IPS-18a (cell line): ENCODE results near the gene BOC.
A peak's percentile ranks its signal among the peaks of the same experiment; 100 is the strongest.

Experiments
- H3K27ac ChIP-seq: one replicate; pipeline ENCODE4 v1.5.1; 2013; ENCODE audit warnings: low read length
- H3K27me3 ChIP-seq: one replicate; pipeline ENCODE4 v1.6.1; 2013; ENCODE audit warnings: mild to moderate bottlenecking, low read length; ENCODE audit not compliant: control insufficient read depth, insufficient read depth
- H3K36me3 ChIP-seq: one replicate; pipeline ENCODE4 v1.6.1; 2013; ENCODE audit warnings: low read depth, low read length; ENCODE audit not compliant: control insufficient read depth
- H3K4me1 ChIP-seq: one replicate; pipeline ENCODE4 v1.6.1; 2013; ENCODE audit warnings: low read depth, low read length; ENCODE audit not compliant: control insufficient read depth
- H3K4me3 ChIP-seq: one replicate; pipeline ENCODE4 v1.5.1; 2013; ENCODE audit warnings: low read length
- H3K9ac ChIP-seq: one replicate; pipeline ENCODE4 v1.6.1; 2013; ENCODE audit warnings: mild to moderate bottlenecking, low read length, moderate library complexity
- H3K9me3 ChIP-seq: one replicate; pipeline ENCODE4 v1.6.1; 2013; ENCODE audit warnings: low read depth, low read length; ENCODE audit not compliant: control insufficient read depth

Gene BOC

GRCh38 chr3:113231827-113232253 is 20.5 kb downstream of the BOC start:
- Histone ChIP-seq H3K4me1 (peaks cover 22% of the 10 kb centered on the region), H3K27ac (no peak overlapping the region), H3K4me3 (no peak overlapping the region), H3K27me3 (no peaks in the 10 kb centered on the region), H3K36me3 (no peaks in the 10 kb centered on the region), H3K9ac (no peak overlapping the region), H3K9me3 (no peaks in the 10 kb centered on the region)

- peaks cover 22% of the 10 kb centered on the region for H3K4me1 ChIP-seq
- no peak overlapping the region for H3K27ac ChIP-seq
- no peak overlapping the region for H3K9ac ChIP-seq
Observed at GRCh38 chr3:113232342-113232741, 21.0 kb downstream of the BOC start.

DNA sequence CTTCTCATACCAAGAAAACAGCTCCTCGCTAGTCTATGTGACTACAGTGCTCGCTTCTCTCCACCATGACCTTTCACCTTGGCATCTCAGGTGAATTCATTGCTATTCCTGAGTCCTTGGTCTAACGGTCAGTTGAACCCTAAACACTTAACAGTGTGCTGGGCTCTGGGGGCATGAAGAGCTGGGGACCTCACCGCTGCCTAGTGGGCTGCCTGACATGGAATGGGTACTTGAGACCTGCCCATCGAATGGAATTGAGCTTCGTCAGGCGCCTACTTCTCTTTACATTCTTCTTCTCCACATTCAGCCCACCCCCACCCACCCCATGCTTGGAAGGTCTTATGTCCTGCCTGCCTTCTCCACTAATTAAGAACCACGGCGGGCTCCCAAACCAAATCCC is 22.1 kb downstream of the BOC start:
- no peaks in the 10 kb centered on the region for H3K27me3 ChIP-seq
- no peak overlapping the region for H3K9ac ChIP-seq
- H3K27ac ChIP-seq: no peak overlapping the region
- H3K36me3 ChIP-seq: no peaks in the 10 kb centered on the region
- no peak overlapping the region for H3K4me3 ChIP-seq
- peaks cover 20% of the 10 kb centered on the region for H3K4me1 ChIP-seq
- no peaks in the 10 kb centered on the region for H3K9me3 ChIP-seq

More at GRCh38 chr3:113232342-113232741, 21.0 kb downstream of the BOC start:
- Histone ChIP-seq H3K9me3 (no peaks in the 10 kb centered on the region), H3K4me3 (no peak overlapping the region), H3K27me3 (no peaks in the 10 kb centered on the region), H3K36me3 (no peaks in the 10 kb centered on the region)

GRCh38 chr3:113234028-113234427 is 22.7 kb downstream of the BOC start:
- no peaks in the 10 kb centered on the region for H3K9me3 ChIP-seq
- no peaks in the 10 kb centered on the region for H3K27me3 ChIP-seq
- peaks cover 14% of the 10 kb centered on the region for H3K4me1 ChIP-seq
- H3K27ac ChIP-seq: no peak overlapping the region
- H3K4me3 ChIP-seq: no peak overlapping the region
- H3K9ac ChIP-seq: no peak overlapping the region
- no peaks in the 10 kb centered on the region for H3K36me3 ChIP-seq

DNA sequence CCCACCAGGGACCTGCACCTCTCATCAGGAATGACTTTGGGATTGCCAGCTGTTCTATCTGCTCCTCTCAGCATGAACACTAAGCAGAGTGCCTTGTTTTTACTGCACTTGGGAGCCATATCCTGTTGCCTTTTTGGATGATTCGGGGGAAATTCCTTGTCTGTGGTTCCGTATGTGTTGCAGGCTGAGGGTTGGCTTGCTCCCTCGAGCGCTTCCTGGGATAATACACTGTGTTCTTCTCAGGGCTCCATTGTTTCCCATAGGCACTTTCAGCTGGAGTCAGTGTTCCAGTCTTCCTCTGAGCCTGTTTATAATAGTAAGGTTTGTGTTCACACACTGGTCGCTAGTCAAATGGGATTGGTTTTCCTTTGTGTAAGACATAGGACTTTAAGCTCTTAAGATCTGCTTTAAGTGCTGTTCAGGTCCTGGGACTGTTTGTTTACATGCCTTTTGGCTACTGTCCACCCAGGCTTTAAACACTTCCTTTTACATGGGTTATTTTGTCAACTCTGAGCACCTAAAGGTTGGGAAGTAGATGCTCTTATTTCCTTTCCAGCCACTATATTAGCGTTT is 23.4 kb downstream of the BOC start:
- Histone ChIP-seq H3K36me3 (no peaks in the 10 kb centered on the region), H3K27ac (no peak overlapping the region), H3K27me3 (no peaks in the 10 kb centered on the region), H3K4me3 (no peak overlapping the region), H3K9me3 (no peaks in the 10 kb centered on the region), H3K4me1 (peaks cover 11% of the 10 kb centered on the region), H3K9ac (no peak overlapping the region)

DNA sequence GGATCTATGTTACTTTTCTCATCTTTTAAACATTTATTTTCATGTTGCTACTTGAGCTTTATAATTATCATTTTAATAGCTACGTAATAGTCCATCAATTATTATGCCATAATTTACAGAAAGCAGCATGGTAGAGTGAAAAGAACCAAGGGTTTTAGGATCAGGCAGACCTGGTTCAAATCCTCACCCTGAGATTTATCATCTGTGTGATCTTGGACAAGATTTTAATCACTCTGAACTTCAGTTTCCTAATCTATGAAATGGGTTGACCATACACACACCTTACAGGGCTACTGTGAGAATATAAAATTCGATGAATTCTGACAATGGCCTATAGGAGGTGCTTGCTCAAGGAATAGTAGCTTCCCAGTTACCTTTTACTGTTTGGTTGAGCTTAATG is 27.1 kb downstream of the BOC start:
- H3K9ac ChIP-seq: no peak overlapping the region
- no peak overlapping the region for H3K27ac ChIP-seq
- H3K36me3 ChIP-seq: no peaks in the 10 kb centered on the region
- H3K4me1 ChIP-seq: peaks cover 37% of the 10 kb centered on the region
- no peaks in the 10 kb centered on the region for H3K9me3 ChIP-seq
- no peaks in the 10 kb centered on the region for H3K27me3 ChIP-seq
- no peak overlapping the region for H3K4me3 ChIP-seq

DNA sequence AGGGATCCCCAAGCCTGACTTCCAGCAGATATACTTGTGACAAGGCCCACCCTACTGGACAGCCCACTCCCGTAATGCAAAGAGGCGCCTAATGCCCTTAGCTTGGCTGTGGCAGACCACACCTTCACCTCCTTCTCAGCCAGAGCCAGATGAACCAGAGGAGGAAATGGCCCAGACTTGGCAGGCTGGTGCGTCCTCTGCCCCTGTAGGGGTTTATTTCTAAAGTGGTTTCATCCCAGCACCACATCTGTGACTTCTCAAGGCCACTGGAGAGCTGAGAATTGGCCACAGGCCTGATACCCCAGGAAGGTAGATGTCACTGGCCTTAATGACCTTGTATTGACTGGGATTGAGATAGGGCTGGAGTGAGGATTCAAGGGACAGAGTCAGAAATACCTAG is 29.5 kb downstream of the BOC start:
- no peak overlapping the region for H3K4me3 ChIP-seq
- peaks cover 35% of the 10 kb centered on the region for H3K4me1 ChIP-seq
- H3K36me3 ChIP-seq: no peaks in the 10 kb centered on the region
- no peak overlapping the region for H3K9ac ChIP-seq
- H3K27me3 ChIP-seq: no peaks in the 10 kb centered on the region
- no peak overlapping the region for H3K27ac ChIP-seq
- no peaks in the 10 kb centered on the region for H3K9me3 ChIP-seq

DNA sequence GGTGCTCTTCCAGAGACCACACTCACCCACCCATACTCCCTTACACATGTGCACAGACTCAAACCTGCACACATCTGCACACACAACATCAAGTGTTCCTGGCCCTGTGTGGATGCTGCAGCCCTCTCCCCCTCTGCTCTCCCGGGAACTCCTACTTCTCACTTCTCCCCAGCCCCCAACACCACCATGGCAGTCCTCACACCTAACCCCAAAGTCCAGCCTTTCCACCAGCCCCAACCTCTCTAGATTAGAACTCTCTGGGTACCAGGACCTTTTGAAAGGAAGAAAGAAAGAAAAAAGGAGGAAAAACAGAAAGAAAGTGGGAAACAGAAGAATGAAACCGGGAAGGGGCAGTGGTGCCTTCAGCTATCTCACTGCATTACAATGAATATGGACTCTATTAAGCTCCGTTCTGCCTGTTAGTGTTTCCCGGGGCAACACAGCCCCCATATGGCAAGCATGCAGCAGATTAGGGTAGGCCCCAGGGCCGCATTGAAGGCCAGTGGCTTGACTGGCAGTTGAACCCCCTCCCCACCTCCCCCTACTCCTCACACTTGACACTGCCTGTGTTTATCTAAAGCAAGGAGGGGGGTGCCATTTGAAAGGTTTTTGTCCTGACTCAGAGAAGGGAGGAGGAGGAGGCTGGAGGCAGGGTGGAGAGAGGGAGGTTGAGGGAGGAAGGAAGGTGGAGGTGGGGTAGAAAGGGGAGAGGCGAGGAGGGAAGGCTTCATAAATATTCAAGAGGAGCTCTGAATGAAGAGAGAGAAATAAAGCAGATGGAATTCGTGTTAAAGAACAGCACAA is 30.1 kb downstream of the BOC start:
- no peak overlapping the region for H3K4me3 ChIP-seq
- peak overlapping the region; percentile 49 for H3K27ac ChIP-seq
- H3K4me1 ChIP-seq: peaks cover 35% of the 10 kb centered on the region
- H3K36me3 ChIP-seq: no peaks in the 10 kb centered on the region
- H3K27me3 ChIP-seq: no peaks in the 10 kb centered on the region
- H3K9me3 ChIP-seq: no peaks in the 10 kb centered on the region
- peak overlapping the region; percentile 3 for H3K9ac ChIP-seq

DNA sequence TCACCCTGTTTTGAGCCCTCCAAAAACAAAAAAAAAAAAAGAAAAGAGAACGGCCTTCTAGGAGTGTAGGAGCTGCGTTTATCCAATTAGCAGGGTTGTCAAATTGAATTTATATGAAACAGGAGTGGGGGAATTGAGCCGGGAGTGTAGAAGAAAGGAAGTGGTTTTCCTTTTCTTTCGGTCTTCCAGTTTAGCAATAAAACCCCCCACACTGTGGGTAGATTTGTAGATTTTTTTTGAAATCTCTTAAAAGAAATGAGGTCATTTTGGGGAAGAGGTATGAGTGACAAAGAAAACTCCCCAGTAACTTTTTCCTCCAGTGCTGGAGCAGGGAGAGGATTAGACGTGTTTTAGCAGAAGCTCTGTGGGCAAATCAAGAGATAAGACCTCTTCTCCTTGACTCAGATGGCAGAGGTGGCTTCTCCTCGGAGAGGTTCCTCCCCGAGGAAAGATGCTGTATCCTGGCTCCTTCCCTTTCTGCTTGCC is 30.8 kb downstream of the BOC start:
- Histone ChIP-seq H3K27me3 (no peaks in the 10 kb centered on the region), H3K36me3 (no peaks in the 10 kb centered on the region), H3K9ac (peak overlapping the region; percentile 3), H3K9me3 (no peaks in the 10 kb centered on the region), H3K27ac (no peak overlapping the region), H3K4me1 (peaks cover 41% of the 10 kb centered on the region), H3K4me3 (peak overlapping the region; percentile 0)

DNA sequence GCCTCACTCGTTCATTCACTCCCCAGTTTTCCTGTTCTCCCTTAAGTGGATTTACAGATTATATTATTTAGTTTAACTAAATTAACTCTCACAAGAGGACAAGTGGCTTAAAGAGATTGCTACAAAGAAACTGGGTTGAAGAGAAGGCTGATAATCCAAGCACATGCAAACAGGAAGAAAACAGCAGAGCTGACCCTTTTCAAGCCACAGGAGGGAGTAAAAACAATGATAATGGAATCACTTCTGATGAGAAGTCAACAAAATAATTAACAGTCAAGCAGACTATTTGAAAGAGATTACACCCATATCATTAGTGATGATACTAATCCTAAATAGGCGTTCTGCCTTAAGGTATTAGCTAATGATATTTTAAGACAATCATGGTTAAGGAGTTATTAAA is 31.7 kb downstream of the BOC start:
- no peak overlapping the region for H3K27ac ChIP-seq
- H3K4me3 ChIP-seq: no peak overlapping the region
- peaks cover 50% of the 10 kb centered on the region for H3K4me1 ChIP-seq
- no peaks in the 10 kb centered on the region for H3K27me3 ChIP-seq
- no peaks in the 10 kb centered on the region for H3K36me3 ChIP-seq
- H3K9me3 ChIP-seq: no peaks in the 10 kb centered on the region
- H3K9ac ChIP-seq: no peak overlapping the region

DNA sequence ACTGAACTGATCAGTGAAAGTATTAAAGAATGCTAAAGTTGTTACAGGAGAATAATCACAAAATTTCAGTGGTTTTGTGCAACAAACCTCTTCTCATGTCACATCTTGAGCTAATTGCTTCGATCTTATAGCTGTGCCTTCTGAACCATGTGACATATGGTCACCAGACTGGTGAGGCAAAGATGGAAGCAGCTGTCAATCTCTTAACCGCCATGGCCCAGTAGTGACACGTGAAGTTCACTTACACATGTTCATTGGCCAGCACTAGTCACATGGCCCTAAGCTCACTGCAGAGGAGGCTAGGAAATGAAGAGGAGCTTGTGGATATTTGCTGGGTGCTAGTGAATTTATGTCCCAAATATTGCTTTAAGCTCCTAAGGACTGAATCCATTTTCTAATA is 32.5 kb downstream of the BOC start:
- H3K27ac ChIP-seq: no peak overlapping the region
- no peaks in the 10 kb centered on the region for H3K9me3 ChIP-seq
- H3K4me1 ChIP-seq: peaks cover 55% of the 10 kb centered on the region
- H3K27me3 ChIP-seq: no peaks in the 10 kb centered on the region
- H3K9ac ChIP-seq: no peak overlapping the region
- H3K4me3 ChIP-seq: no peak overlapping the region
- H3K36me3 ChIP-seq: no peaks in the 10 kb centered on the region

DNA sequence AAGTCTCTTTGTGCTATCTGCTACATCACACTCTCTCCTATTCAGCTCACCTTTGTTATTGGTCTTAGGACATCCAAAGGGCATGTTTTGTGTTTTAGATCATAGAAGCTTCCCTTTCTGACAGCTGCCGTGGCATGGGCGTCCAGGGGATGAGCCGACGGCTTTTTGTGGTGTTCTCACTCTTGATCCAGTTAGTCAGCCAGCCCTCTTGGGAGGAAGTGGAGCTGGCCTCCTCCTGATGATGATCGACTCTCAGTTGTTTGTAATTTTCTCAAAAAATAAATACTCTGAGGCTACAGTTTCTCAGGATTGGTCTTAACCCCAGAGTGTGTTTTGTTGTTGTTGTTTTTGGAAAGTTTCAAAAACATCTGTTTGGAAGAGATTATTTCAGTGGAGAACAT is 34.4 kb downstream of the BOC start:
- Histone ChIP-seq H3K9ac (no peak overlapping the region), H3K36me3 (peaks cover 6% of the 10 kb centered on the region), H3K27ac (no peak overlapping the region), H3K4me1 (peaks cover 46% of the 10 kb centered on the region), H3K27me3 (no peaks in the 10 kb centered on the region), H3K4me3 (no peak overlapping the region), H3K9me3 (no peaks in the 10 kb centered on the region)
